Measurements from ENCODE around the gene PRELID3B.

PRELID3B gene

GRCh38 chr20:58985656-58986055 lies 56.9 kb downstream of the PRELID3B start:
- no peak for TF ChIP-seq CTCF (IDR thresholded peaks at IDR 0.05)
- Histone ChIP-seq H3K4me3 (ENCODE audit: low read depth in 1 of 2, low read length in 1 of 2) (no peak overlapping the region), H3K36me3 (peaks cover 52% of the 10 kb centered on the region), H3K27me3 (no peaks in the 10 kb centered on the region), H3K4me1 (ENCODE audit: control insufficient read depth in 1 of 2, insufficient read depth in 1 of 2, low read depth in 1 of 2, low read length in 1 of 2) (peaks cover 6 to 10% of the 10 kb centered on the region in 2 experiments), H3K27ac (no peak overlapping the region), H3K9me3 (no peaks in the 10 kb centered on the region)

DNA sequence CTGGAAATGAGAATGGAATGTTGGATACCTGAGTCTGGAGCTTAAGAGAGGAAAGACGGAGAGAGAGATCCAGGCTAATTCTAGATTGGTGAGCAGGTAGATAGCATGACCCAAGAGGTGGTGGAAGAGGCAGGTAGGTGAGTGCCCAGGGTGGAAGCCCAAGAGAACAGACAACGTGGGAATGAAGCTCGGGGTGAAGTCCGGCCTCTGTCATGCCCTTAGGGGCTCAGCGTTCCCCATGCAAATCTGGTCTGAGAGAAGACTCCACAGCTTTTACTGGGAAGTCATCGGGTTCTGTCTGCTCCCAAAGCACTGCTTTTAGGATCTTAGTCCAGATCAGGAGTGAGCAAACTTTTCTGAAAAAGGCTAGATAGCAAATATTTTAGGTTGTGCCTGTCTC lies 57.9 kb downstream of the PRELID3B start:
- Histone ChIP-seq H3K4me3 (ENCODE audit: low read depth in 1 of 2, low read length in 1 of 2) (no peak overlapping the region), H3K36me3 (peaks cover 43% of the 10 kb centered on the region), H3K9me3 (no peaks in the 10 kb centered on the region), H3K27me3 (no peaks in the 10 kb centered on the region), H3K27ac (no peak overlapping the region), H3K4me1 (ENCODE audit: control insufficient read depth in 1 of 2, insufficient read depth in 1 of 2, low read depth in 1 of 2, low read length in 1 of 2) (peaks cover 10 to 13% of the 10 kb centered on the region in 2 experiments)
- no peak for TF ChIP-seq CTCF (IDR thresholded peaks at IDR 0.05)

Measured in neutrophil (primary cell).